Bone marrow (tissue), 2 donors: ENCODE results near the gene MMP17.

Experiments
- DNase-seq, 2 donors: peaks; one replicate each; lab custom pipeline; 2025; lab: John Stamatoyannopoulos, UW

The MMP17 gene

GRCh38 chr12:131827961-131828534 is at the start of gene MMP17:
TSS of gene MMP17 (plus strand) at chr12:131828393. CDS start at chr12:131828495, 102 bp downstream.
- peak in 1 of 2 donors; percentile 21 for DNase-seq

- DNase-seq: no peak
Observed at GRCh38 chr12:131779027-131779426, 49.2 kb upstream of the MMP17 start.

- no peak for DNase-seq
Observed at GRCh38 chr12:131782061-131782460, 46.1 kb upstream of the MMP17 start.

GRCh38 chr12:131783915-131784541 is 44.2 kb upstream of the MMP17 start:
- DNase-seq: peak in 1 of 2 donors; percentile 14

GRCh38 chr12:131784909-131785762 is 43.1 kb upstream of the MMP17 start:
- no peak for DNase-seq

DNA sequence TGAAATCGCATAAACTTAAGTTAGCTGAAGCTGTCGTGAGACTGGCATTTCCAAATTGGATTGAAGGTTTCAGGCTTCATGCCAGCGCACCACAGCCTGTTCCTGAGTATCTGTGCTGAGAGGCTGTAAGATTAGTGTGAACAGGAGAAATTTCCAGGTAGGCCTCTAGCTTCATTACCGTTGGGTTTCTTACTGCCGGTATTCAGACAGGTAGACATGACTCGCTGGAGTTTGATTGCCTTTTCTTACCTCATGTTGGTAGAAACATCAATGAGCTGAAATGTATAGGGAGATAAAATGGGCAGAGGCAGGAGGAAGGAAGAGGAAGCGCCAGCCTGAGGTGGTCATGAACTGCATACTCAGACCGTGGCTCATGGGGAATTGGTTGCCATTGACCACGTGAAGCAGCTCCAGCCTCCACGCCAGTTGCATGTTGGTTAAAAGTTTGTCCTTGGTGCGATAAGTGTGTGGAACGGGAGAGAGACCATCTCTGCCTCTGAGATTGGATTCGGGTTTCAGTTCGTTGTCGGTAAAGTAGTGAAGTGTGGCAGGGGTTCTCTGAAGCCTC is 42.3 kb upstream of the MMP17 start:
- DNase-seq: no peak

DNA sequence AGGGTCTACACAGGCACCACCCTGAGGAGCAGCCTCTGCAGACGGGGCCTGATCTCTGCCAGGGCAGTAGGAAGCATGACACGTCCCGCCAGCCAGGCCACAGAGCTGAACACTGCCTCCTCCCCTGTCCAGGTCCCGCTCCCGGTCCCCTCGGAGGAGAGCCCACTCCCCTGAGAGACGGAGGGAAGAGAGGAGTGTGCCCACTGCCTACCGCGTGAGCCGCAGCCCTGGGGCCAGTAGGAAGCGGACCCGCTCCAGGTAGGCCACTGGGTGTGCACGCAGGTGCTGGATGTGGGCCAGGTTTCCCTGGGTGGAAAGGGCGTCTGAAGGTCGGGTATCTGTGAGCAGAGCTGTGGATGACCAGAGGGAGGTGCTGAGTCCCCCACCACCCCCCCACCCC is 41.9 kb upstream of the MMP17 start:
- no peak for DNase-seq

- no peak for DNase-seq
Observed at GRCh38 chr12:131787143-131787660, 41.0 kb upstream of the MMP17 start.

DNA sequence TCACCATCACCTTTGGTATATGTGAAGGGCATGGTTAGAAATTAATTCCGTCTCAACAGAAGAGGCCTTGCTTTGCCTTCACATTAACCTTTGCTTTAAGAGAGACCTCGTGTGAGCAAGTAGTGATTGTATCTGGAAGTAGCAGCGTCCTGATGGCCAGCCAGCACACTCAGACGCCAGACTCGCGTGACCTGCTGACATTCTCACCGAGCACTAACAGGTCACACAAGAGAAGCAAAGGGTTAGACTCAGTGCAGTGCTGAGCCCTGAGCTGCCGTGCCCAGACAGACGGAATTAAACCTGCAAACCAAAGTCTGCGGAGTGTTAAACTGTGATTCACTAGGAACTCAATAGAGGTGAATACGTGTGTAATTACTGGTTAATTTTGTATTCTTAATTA is 40.1 kb upstream of the MMP17 start:
- no peak for DNase-seq

GRCh38 chr12:131789638-131790037 is 38.6 kb upstream of the MMP17 start:
- DNase-seq: no peak

DNA sequence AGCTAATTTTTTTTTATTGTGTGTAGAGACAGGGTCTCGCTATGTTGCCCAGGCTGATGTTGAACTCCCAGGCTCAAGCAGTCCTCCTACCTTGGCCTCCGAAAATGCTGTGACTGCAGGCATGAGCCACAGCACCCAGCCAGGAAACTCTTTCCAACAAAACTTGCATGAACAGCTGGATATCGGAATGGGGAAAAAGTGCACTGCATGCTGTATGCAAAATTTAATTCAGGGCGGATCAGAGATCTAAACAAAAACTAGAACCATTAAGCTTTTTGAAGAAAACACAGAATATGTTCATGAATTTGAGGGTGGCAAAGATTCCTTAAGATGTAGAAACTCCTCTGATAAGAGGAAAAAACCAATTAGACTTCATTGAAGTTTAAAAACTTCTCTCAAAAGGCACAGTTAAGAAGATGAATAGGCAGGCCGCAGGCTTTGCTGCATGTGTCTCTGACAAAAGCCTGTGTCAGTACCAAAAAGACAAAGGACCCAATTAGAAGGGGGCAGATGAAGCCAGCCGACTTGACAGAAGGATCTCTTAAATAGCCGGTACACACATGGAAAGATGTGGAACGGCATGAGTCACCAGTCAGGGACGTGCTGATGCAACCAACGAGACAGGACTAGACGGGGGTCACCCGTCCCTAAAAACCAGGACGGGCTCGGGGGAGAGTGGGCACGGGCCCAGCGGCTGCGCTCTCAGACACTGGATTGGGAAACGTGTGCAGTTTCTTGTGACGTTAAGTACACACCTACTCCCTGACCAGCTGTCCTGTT is 34.8 kb upstream of the MMP17 start:
- no peak for DNase-seq

DNA sequence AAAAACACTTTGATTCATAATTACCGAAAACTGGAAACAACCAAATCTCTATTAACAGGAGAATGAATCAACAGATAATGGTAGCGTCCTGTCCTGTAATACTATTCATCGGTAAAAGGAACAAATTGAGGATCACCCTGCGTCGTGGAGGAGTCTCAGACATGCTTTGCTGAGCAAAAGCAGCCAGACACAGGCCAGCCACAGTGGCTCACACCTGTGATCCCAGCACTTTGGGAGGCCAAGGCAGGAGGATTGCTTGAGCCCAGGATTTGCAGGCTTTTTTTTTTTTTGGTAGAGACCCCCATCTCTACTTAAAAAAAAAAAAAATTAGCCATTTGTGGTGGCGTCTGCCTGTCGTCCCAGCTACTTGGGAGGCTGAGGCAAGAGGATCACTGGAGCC is 34.1 kb upstream of the MMP17 start:
- DNase-seq: no peak

GRCh38 chr12:131794573-131794972 is 33.6 kb upstream of the MMP17 start:
- no peak for DNase-seq

DNA sequence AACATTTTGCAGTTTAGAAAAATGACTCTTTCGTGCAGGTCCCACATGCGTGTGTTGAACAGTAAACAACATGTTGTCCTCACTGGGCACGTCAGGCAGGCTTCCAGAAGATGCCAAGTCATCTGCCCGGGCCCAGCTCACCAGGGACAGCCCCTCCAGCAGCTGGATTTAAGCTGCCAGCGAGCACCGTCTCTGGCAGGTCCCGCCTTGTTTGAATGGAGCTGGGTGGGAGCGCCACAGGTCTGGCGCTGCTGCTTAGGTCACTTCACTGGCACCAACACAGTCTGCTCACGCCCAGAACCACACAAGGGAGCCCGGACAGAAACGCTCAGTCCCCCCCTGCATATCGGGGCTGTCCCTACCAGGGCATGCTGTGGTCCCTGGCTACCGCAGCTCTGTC is 33.1 kb upstream of the MMP17 start:
- no peak for DNase-seq

DNA sequence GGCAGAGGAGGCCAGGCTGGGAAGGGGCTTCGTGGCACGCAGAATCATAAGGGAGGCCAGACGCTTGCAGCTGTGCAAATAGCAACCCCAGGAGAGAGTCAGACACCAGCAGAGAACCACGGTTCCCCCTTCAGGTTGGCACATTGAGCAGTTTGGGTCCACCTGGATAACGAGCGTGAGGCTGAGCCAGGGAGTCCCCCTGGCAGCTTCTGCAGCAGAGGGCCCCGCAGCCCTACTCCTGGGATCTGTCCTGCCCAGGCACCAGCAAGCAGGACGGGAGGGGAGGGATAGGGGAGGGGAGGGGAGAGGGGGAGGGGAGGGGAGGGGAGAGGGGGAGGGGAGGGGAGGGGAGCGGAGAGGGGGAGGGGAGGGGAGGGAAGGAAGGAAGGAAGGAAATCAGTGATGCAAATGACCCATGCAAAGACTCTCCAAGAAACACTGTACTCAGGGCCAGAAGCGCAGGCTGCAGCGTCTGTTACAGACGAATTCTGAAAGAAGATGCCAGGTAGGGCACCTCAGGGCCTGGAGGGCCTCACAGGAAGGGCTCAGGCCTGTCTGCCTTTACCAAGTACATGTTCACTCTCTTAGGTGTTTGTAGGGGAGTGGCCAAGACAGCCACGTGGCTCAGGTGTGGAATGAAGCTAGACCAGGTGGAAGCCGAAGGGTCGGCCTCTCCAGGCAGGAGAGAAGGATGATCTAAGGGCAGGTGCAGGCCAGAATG is 32.3 kb upstream of the MMP17 start:
- no peak for DNase-seq

DNA sequence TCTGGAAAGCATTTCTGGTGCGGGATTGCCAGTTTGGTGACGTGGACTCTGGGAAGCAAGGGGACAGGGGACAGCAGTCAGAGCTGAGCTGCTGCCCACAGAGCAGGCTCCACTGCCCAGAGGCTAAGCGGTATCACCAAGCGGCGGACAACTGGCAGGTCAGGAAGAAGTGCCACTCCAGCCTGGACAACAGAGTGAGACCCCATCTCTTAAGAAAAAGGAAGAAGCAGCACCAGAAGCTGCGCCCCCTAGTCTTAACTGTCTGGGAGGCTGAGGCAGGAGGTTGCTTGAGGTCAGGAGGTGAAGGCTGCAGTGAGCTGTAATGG is 31.8 kb upstream of the MMP17 start:
- no peak for DNase-seq

DNA sequence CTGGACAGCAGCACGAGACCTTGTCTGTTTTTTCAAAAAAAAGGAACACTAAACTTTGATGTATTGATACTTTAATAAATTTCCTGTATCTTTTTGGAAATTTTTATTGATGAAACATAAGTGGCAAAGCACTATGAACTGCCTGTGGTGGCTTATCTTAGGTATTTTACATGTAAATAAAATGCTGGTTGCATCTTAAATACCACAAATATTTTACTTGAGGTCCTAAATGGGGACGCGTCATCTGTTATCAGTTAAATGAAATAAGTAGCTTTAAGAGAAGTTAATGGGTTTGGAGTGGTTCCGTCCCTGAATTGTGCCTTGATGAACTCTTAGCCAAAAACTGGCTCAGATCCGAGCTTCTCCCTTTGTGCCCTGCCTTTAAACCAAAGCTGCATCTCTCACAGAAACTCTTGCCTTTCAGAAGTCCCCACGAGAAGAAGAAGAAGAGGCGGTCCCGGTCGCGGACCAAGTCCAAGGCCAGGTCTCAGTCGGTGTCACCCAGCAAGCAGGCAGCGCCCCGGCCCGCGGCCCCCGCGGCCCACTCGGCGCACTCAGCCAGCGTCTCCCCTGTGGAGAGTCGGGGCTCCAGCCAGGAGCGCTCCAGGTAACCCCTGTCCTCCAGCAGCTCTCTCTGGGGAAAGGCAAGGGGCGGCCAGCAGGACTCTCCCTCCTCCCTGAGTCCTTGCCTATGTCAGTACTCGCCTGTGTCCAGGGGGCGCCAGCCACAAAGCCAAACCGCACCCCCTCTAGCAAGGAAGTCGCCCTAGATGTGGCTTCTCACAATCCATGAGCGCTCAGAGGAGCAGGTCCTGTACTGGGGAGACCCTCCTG is 31.2 kb upstream of the MMP17 start:
- DNase-seq: no peak

DNA sequence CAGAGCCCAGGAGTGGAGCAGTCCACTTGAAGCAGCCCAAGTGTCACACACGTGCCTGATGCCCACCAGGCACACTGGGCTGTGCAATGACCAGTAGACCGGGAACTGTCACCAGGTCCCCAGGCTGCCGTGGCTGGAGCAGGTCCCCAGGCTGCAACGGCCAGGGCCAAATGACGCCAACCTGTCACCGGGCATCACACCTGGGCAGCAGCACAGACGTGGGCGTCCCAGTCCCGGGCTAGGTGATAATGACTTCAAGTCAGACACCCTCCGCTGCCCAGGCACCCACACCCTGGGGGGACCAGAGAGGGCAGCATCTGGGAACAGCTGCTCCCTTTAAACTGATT is 30.6 kb upstream of the MMP17 start:
- no peak for DNase-seq

- DNase-seq: no peak
Observed at GRCh38 chr12:131799195-131799594, 29.0 kb upstream of the MMP17 start.

GRCh38 chr12:131799828-131800593 is 28.2 kb upstream of the MMP17 start:
- no peak for DNase-seq
